Measurements from ENCODE around the gene ARHGAP18. TPM values are rescaled to one million over a fixed set of nuclear protein-coding genes. Genes with fewer than 3 reads are reported as not detected.

Gene ARHGAP18
- total RNA-seq, 1 donor from 2014 or later: 13.3 TPM

DNA sequence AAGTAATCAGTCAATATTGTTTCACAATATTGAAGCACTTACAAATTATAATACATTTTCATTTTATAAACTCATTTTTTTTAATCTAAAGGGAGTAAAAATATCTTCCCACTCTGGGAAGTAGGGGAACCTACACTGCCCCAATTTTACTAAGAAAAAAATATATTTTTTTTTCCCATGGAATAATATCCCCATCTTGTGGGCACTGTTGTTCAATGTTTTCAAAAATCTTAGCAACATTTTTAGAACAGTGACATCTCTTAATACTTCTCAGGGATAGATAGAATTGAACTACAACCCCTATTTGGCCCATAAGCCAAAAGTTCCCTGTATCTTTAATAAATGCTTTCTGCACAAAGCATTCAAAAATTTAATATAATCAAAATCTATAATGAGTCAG, 42.9 kb downstream of the ARHGAP18 start:
- Mint-ChIP-seq H3K4me1 (ENCODE audit: unreplicated experiment) (peaks cover 27% of the 10 kb centered on the region), H3K9me3 (ENCODE audit: unreplicated experiment) (peaks cover 3% of the 10 kb centered on the region), H3K36me3 (ENCODE audit: unreplicated experiment) (no peaks in the 10 kb centered on the region), H3K4me3 (ENCODE audit: unreplicated experiment) (no peak overlapping the region), H3K27ac (ENCODE audit: unreplicated experiment) (no peak overlapping the region), H3K27me3 (ENCODE audit: unreplicated experiment) (no peaks in the 10 kb centered on the region)
- DNase-seq (ENCODE audit: extremely low spot score, unreplicated experiment): no peak
- TF ChIP-seq, protein P1, sequence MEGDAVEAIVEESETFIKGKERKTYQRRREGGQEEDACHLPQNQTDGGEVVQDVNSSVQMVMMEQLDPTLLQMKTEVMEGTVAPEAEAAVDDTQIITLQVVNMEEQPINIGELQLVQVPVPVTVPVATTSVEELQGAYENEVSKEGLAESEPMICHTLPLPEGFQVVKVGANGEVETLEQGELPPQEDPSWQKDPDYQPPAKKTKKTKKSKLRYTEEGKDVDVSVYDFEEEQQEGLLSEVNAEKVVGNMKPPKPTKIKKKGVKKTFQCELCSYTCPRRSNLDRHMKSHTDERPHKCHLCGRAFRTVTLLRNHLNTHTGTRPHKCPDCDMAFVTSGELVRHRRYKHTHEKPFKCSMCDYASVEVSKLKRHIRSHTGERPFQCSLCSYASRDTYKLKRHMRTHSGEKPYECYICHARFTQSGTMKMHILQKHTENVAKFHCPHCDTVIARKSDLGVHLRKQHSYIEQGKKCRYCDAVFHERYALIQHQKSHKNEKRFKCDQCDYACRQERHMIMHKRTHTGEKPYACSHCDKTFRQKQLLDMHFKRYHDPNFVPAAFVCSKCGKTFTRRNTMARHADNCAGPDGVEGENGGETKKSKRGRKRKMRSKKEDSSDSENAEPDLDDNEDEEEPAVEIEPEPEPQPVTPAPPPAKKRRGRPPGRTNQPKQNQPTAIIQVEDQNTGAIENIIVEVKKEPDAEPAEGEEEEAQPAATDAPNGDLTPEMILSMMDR (IDR thresholded peaks at IDR 0.05): peak; percentile 49

DNA sequence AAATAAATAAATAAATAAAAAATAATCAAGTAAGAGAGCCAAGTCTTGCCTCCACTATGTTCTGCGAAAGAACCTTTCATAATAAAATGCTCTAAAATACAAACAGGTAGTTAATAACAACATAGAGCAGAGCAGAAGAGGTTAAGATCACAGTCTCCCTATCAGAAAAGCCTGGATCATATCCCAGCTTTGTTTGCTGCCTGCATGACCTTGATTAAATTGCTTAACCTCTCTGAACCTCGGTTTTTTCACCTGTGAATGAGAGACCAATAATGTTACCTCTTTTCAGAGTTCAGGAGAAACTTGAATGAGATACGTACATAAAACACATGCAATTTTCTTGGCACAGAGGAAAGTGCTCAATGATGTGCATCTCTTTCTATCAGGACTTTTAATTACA, 44.4 kb downstream of the ARHGAP18 start:
- Mint-ChIP-seq H3K9me3 (ENCODE audit: unreplicated experiment) (no peaks in the 10 kb centered on the region), H3K4me3 (ENCODE audit: unreplicated experiment) (no peak overlapping the region), H3K27ac (ENCODE audit: unreplicated experiment) (no peak overlapping the region), H3K27me3 (ENCODE audit: unreplicated experiment) (no peaks in the 10 kb centered on the region), H3K36me3 (ENCODE audit: unreplicated experiment) (no peaks in the 10 kb centered on the region), H3K4me1 (ENCODE audit: unreplicated experiment) (peaks cover 30% of the 10 kb centered on the region)
- no peak for DNase-seq (ENCODE audit: extremely low spot score, unreplicated experiment)
- TF ChIP-seq, protein P1 (IDR thresholded peaks at IDR 0.05): no peak

DNA sequence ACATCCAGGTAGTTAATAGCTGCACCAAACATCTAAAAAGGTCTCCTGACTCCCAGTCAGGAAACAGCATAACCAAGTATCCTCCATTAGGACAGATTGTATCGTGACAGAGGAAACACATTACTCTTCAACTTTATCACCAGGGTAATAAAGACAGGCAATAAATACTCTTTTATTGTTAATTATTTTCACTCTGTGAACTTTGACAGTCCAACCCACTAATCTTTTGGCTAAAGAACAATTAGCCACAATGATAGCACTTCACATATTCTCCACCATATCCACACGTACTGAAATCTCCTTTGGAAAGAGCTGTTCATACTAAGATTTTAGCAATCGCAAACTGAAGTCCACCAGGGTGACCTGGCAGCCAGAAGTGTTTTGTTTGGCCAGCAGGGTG, 46.4 kb downstream of the ARHGAP18 start:
- Mint-ChIP-seq H3K9me3 (ENCODE audit: unreplicated experiment) (no peaks in the 10 kb centered on the region), H3K4me3 (ENCODE audit: unreplicated experiment) (no peak overlapping the region), H3K36me3 (ENCODE audit: unreplicated experiment) (no peaks in the 10 kb centered on the region), H3K27ac (ENCODE audit: unreplicated experiment) (no peak overlapping the region), H3K4me1 (ENCODE audit: unreplicated experiment) (peaks cover 37% of the 10 kb centered on the region), H3K27me3 (ENCODE audit: unreplicated experiment) (no peaks in the 10 kb centered on the region)
- TF ChIP-seq, protein P1 (IDR thresholded peaks at IDR 0.05): no peak
- DNase-seq (ENCODE audit: extremely low spot score, unreplicated experiment): no peak

DNA sequence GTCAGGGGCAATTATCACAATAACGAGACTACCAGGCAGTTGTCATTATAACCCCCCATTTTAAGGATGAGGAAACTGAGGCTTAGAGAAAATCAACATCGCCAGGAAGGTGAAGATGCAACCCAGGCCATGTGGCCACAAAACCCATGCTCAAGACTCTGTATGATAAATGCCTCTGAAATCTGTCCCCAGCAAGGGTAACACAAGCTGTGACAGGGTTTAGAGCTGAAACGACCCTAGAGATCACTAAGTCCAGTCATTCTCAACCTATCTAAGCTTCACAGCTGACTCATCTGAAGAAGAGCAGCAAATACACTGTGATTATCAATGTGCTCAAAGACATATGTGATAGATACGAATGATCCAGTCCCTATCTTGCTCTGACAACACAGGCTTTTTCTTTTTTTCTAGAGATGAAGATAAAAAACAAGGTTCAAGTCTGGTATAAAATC, 47.0 kb downstream of the ARHGAP18 start:
- Mint-ChIP-seq H3K4me1 (ENCODE audit: unreplicated experiment) (peaks cover 37% of the 10 kb centered on the region), H3K36me3 (ENCODE audit: unreplicated experiment) (no peaks in the 10 kb centered on the region), H3K9me3 (ENCODE audit: unreplicated experiment) (no peaks in the 10 kb centered on the region), H3K4me3 (ENCODE audit: unreplicated experiment) (no peak overlapping the region), H3K27me3 (ENCODE audit: unreplicated experiment) (no peaks in the 10 kb centered on the region), H3K27ac (ENCODE audit: unreplicated experiment) (no peak overlapping the region)
- TF ChIP-seq, protein P1 (IDR thresholded peaks at IDR 0.05): no peak
- no peak for DNase-seq (ENCODE audit: extremely low spot score, unreplicated experiment)

DNA sequence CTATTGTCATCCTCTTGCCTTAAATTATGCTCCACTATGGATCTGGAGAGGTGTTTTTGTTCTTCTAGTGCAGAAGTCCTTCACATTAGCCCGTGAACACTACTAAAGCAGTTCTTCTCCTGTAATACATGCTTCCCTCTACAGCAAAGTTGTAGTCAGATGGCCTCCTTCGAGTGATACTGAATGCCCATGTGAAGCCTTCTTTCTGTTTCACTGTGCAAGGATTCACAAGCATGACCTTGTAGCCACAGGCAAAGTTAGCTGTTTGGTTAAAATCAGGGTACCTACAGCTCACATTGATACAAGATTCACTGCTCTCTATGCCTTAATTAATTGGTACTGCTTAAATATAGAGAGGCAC, 47.6 kb downstream of the ARHGAP18 start:
- Mint-ChIP-seq H3K27me3 (ENCODE audit: unreplicated experiment) (no peaks in the 10 kb centered on the region), H3K4me3 (ENCODE audit: unreplicated experiment) (no peak overlapping the region), H3K4me1 (ENCODE audit: unreplicated experiment) (peaks cover 33% of the 10 kb centered on the region), H3K36me3 (ENCODE audit: unreplicated experiment) (no peaks in the 10 kb centered on the region), H3K9me3 (ENCODE audit: unreplicated experiment) (no peaks in the 10 kb centered on the region), H3K27ac (ENCODE audit: unreplicated experiment) (no peak overlapping the region)
- TF ChIP-seq, protein P1 (IDR thresholded peaks at IDR 0.05): no peak
- DNase-seq (ENCODE audit: extremely low spot score, unreplicated experiment): no peak
